GM23248 (cell line): ENCODE data around the gene SORL1-AS1.

Experiments
- DNase-seq: peaks from one replicate; pipeline ENCODE4 v3.0.0-alpha.2; 2015
- H2AFZ ChIP-seq: fragments of 200-600 bp; sonication (generic); 2 replicates; pipeline ENCODE4 v1.6.1; 2016; ENCODE audit warnings: antibody characterized with exemption
- H3F3A ChIP-seq: fragments of 200-600 bp; sonication (generic); 2 replicates; pipeline ENCODE4 v1.6.1; 2016; ENCODE audit warnings: mild to moderate bottlenecking, antibody characterized with exemption, mixed run types; ENCODE audit not compliant: insufficient read depth
- H3K27ac ChIP-seq: fragments of 200-600 bp; sonication (generic); 2 replicates; pipeline ENCODE4 v1.5.1; 2016; ENCODE audit warnings: mild to moderate bottlenecking
- H3K27me3 ChIP-seq: fragments of 200-600 bp; sonication (generic); replicated peaks from 2 replicates; pipeline ENCODE4 v1.6.1; 2016; ENCODE audit warnings: mild to moderate bottlenecking; ENCODE audit not compliant: insufficient read depth
- H3K36me3 ChIP-seq: fragments of 200-600 bp; sonication (generic); 2 replicates; pipeline ENCODE4 v1.6.1; 2016; ENCODE audit warnings: low read depth, mild to moderate bottlenecking
- H3K4me1 ChIP-seq: fragments of 200-600 bp; sonication (generic); 2 replicates; pipeline ENCODE4 v1.6.1; 2016; ENCODE audit warnings: mild to moderate bottlenecking; ENCODE audit not compliant: insufficient read depth
- H3K4me2 ChIP-seq: fragments of 200-600 bp; sonication (generic); one replicate; pipeline ENCODE4 v1.6.1; 2016; ENCODE audit warnings: mild to moderate bottlenecking; ENCODE audit not compliant: unreplicated experiment
- H3K4me3 ChIP-seq: fragments of 200-600 bp; sonication (generic); 2 replicates; pipeline ENCODE4 v1.5.1; 2016; ENCODE audit warnings: mild to moderate bottlenecking
- H3K79me2 ChIP-seq: fragments of 200-600 bp; sonication (generic); 2 replicates; pipeline ENCODE4 v1.6.1; 2016; ENCODE audit warnings: mild to moderate bottlenecking; ENCODE audit not compliant: insufficient read depth
- H3K9ac ChIP-seq: fragments of 200-600 bp; sonication (generic); 2 replicates; pipeline ENCODE4 v1.6.1; 2016; ENCODE audit warnings: mild to moderate bottlenecking
- H3K9me2 ChIP-seq: fragments of 200-600 bp; sonication (generic); 2 replicates; pipeline ENCODE4 v1.6.1; 2016; ENCODE audit warnings: mixed run types, mild to moderate bottlenecking, moderate library complexity; ENCODE audit not compliant: insufficient read depth
- H3K9me3 ChIP-seq: fragments of 200-600 bp; sonication (generic); one replicate; pipeline ENCODE4 v1.6.1; 2017; ENCODE audit warnings: low read depth
- H4K20me1 ChIP-seq: fragments of 200-600 bp; sonication (generic); 2 replicates; pipeline ENCODE4 v1.6.0; 2016; ENCODE audit not compliant: insufficient read depth
- EZH2 ChIP-seq: fragments of 200-600 bp; sonication (generic); IDR thresholded peaks from 2 replicates; pipeline ENCODE4 v1.6.1; 2018; ENCODE audit warnings: antibody characterized with exemption, mild to moderate bottlenecking; ENCODE audit not compliant: insufficient read depth, poor library complexity, severe bottlenecking
- EZH2phosphoT487 ChIP-seq: fragments of 200-600 bp; sonication (generic); IDR thresholded peaks from 2 replicates; pipeline ENCODE4 v1.6.1; 2018; ENCODE audit warnings: antibody characterized with exemption, moderate library complexity, mild to moderate bottlenecking, low read depth; ENCODE audit not compliant: insufficient read depth
- WGBS, 2 experiments: methylation state at CpG; one replicate each; pipeline ENCODE4 v1.1.6; 2015 to 2017; ENCODE audit warnings: low lambda C conversion rate in 2 of 2, low coverage in 1 of 2; ENCODE audit errors: missing lambda C conversion rate in 2 of 2; 5-methylcytosine and 5-hydroxymethylcytosine counted together
- in situ Hi-C: fragments of 300-500 bp; cut with MboI; formaldehyde crosslinking; loops from 2 replicates; pipeline ENCODE4 v1.15.0; 2020

Gene SORL1-AS1

GRCh38 chr11:121459413-121460017, 6.7 kb upstream of the SORL1-AS1 start:
- no peaks in the 10 kb centered on the region for H3K9me3 ChIP-seq
- in situ Hi-C loops, result no loop called here
- no peak overlapping the region for H2AFZ ChIP-seq
- 0 out of 2 replicates have a peak, but pooled peaks cover 16% of the 10 kb centered on the region for H3K27me3 ChIP-seq
- H4K20me1 ChIP-seq, result no peaks in the 10 kb centered on the region
- peaks cover 4% of the 10 kb centered on the region for H3K4me1 ChIP-seq
- DNase-seq, result no peak
- no peak overlapping the region for H3K9ac ChIP-seq
- H3K4me3 ChIP-seq, result no peak overlapping the region
- H3K4me2 ChIP-seq, result no peak overlapping the region
- WGBS, 2 experiments, result 79 to 86% methylated on average over 7 of the region's 7 CpGs
- H3K79me2 ChIP-seq, result no peaks in the 10 kb centered on the region
- H3K36me3 ChIP-seq, result no peaks in the 10 kb centered on the region
- no peak for TF ChIP-seq EZH2phosphoT487
- no peak for TF ChIP-seq EZH2
- peaks cover 14% of the 10 kb centered on the region for H3F3A ChIP-seq
- no peaks in the 10 kb centered on the region for H3K9me2 ChIP-seq
- H3K27ac ChIP-seq, result no peak overlapping the region

DNA sequence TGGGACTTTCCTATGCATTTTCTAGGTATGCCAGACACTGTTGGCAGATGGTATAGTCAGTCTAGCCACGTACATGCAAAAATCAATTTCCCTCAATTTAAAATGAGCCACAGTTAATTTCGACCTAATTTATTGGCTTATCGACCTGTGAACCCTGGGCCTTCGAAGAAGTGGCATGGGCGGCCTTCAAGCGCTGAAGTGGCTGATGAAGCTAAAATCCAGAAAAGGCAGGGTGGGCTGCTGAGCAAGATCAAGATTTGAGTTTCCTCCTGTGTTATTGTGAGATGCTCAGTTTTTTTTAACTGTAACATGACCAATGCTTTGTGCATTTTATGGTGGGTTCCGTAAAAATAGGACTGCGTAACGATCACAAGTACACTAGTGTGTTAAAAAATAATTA, 5.8 kb upstream of the SORL1-AS1 start:
- Histone ChIP-seq H3K4me3 (no peak overlapping the region), H3F3A (peaks cover 5% of the 10 kb centered on the region), H3K4me1 (no peaks in the 10 kb centered on the region), H3K27me3 (peaks cover 25% of the 10 kb centered on the region; the same call in 1 of the 2 replicates), H3K36me3 (no peaks in the 10 kb centered on the region), H3K79me2 (no peaks in the 10 kb centered on the region), H3K4me2 (no peak overlapping the region), H4K20me1 (no peaks in the 10 kb centered on the region), H3K9me3 (no peaks in the 10 kb centered on the region), H2AFZ (no peak overlapping the region), H3K9ac (no peak overlapping the region), H3K9me2 (no peaks in the 10 kb centered on the region), H3K27ac (no peak overlapping the region)
- 75 to 76% methylated on average over 9 of the region's 9 CpGs for WGBS, 2 experiments
- DNase-seq, result no peak
- TF ChIP-seq EZH2phosphoT487 (no peak), EZH2 (no peak)
- in situ Hi-C loops, result no loop called here

DNA sequence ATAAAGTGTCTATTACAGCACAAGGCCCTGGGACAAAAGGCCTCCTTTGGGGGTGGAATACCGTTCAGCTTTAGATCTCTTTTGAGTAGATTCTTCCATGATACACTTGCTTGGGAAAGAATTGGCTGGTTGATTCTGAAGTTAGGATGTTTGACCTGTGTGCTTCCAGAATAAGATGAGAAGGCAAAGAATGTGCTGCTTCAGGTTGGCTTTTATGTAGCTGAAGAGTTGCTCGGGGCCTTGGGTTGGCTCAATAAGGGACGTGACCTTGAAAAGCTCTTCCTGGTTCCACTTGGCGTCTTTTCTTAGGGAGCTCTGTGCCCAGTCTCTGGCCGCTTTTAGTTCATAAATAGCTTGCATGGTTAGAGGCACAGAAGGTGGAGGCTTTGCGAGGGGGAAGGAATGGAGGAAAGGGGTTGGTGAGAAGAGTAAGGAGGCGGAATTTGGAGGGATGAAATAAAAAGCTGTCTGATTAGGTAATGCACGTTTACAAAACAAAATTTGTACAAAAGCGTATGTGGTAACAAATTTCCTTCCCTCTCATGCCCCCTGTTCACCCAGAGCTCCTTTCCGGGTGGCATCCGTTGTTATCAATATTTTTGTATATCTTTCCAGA, 4.2 kb upstream of the SORL1-AS1 start:
- TF ChIP-seq EZH2phosphoT487 (no peak), EZH2 (no peak)
- no peak overlapping the region for H3K9ac ChIP-seq
- no peak overlapping the region for H3K4me3 ChIP-seq
- peaks cover 37% of the 10 kb centered on the region for H3K27me3 ChIP-seq
- no peaks in the 10 kb centered on the region for H3K9me2 ChIP-seq
- no peak overlapping the region for H3K27ac ChIP-seq
- no peak overlapping the region for H2AFZ ChIP-seq
- DNase-seq, result no peak
- no peaks in the 10 kb centered on the region for H3F3A ChIP-seq
- H3K79me2 ChIP-seq, result no peaks in the 10 kb centered on the region
- in situ Hi-C loops, result no loop called here
- no peak overlapping the region for H3K4me2 ChIP-seq
- H3K9me3 ChIP-seq, result no peaks in the 10 kb centered on the region
- H3K36me3 ChIP-seq, result no peaks in the 10 kb centered on the region
- 70 to 71% methylated on average over 11 of the region's 11 CpGs for WGBS, 2 experiments
- H4K20me1 ChIP-seq, result no peaks in the 10 kb centered on the region
- no peaks in the 10 kb centered on the region for H3K4me1 ChIP-seq

- in situ Hi-C loops, result no loop called here
- Histone ChIP-seq H3K79me2 (no peaks in the 10 kb centered on the region), H3K9me2 (no peaks in the 10 kb centered on the region), H3K9me3 (no peaks in the 10 kb centered on the region), H2AFZ (no peak overlapping the region), H3K27me3 (peaks cover 43% of the 10 kb centered on the region), H3K4me2 (no peak overlapping the region), H3K4me3 (no peak overlapping the region), H4K20me1 (no peaks in the 10 kb centered on the region), H3K4me1 (no peaks in the 10 kb centered on the region), H3K9ac (no peak overlapping the region), H3F3A (no peaks in the 10 kb centered on the region), H3K36me3 (no peaks in the 10 kb centered on the region), H3K27ac (no peak overlapping the region)
- no peak for DNase-seq
- WGBS, 2 experiments, result 80 to 83% methylated on average over 2 of the region's 2 CpGs
- no peak for TF ChIP-seq EZH2phosphoT487
- TF ChIP-seq EZH2, result no peak
Observed at GRCh38 chr11:121456151-121456550, 3.4 kb upstream of the SORL1-AS1 start.
